GM19438 (cell line): ENCODE results near the gene USP20.
A peak's percentile ranks its signal among the peaks of the same experiment; 100 is the strongest.

Experiments
- ATAC-seq: cut with Tn5 transposase; IDR thresholded peaks from one replicate; pipeline ENCODE4 v1.9.1; 2021; ENCODE audit warnings: low read depth; ENCODE audit not compliant: unreplicated experiment

USP20 gene

GRCh38 chr9:129822898-129823541 lies 12.2 kb upstream of the USP20 start:
- ATAC-seq = no peak

GRCh38 chr9:129823542-129823934 lies 11.7 kb upstream of the USP20 start:
- peak; percentile 7 for ATAC-seq

- ATAC-seq = peak; percentile 94
Observed at GRCh38 chr9:129823935-129824601, 11.2 kb upstream of the USP20 start, which contains the start of gene TOR1A. TSS of gene TOR1A (minus strand) at chr9:129824136. CDS start at chr9:129824085, 51 bp downstream.

- ATAC-seq = no peak
Observed at GRCh38 chr9:129826344-129826743, 8.9 kb upstream of the USP20 start.

GRCh38 chr9:129826759-129827158 lies 8.5 kb upstream of the USP20 start:
- ATAC-seq = no peak

GRCh38 chr9:129828051-129828450 lies 7.2 kb upstream of the USP20 start:
- no peak for ATAC-seq

- ATAC-seq = no peak
Observed at GRCh38 chr9:129828969-129829368, 6.3 kb upstream of the USP20 start.

GRCh38 chr9:129832982-129833381 lies 2.3 kb upstream of the USP20 start:
- no peak for ATAC-seq

- ATAC-seq = peak; percentile 13
Observed at GRCh38 chr9:129834489-129835127, 650 bp upstream of the USP20 start.

- peak; percentile 3 for ATAC-seq
Observed at GRCh38 chr9:129835860-129836223, 584 bp downstream of the USP20 start.

GRCh38 chr9:129836311-129837007 lies 1.2 kb downstream of the USP20 start:
- no peak for ATAC-seq

GRCh38 chr9:129838707-129839259 lies 3.5 kb downstream of the USP20 start:
- ATAC-seq = no peak

GRCh38 chr9:129839324-129840023 lies 4.2 kb downstream of the USP20 start:
- ATAC-seq = no peak

- ATAC-seq = no peak
Observed at GRCh38 chr9:129840034-129840433, 4.8 kb downstream of the USP20 start.

GRCh38 chr9:129841071-129841470 lies 5.8 kb downstream of the USP20 start:
- ATAC-seq = no peak

- no peak for ATAC-seq
Observed at GRCh38 chr9:129845373-129845772, 10.1 kb downstream of the USP20 start.

- ATAC-seq = no peak
Observed at GRCh38 chr9:129848712-129849441, 13.6 kb downstream of the USP20 start.

- ATAC-seq = no peak
Observed at GRCh38 chr9:129849901-129850300, 14.6 kb downstream of the USP20 start.

- no peak for ATAC-seq
Observed at GRCh38 chr9:129850821-129851550, 15.7 kb downstream of the USP20 start.
